Measurements from ENCODE around the gene ERC1. TPM values are rescaled to one million over a fixed set of nuclear protein-coding genes. Genes with fewer than 3 reads are reported as not detected.

Gene ERC1
- polyA plus RNA-seq, 2 of the 4 experiments (the other 2 are of a cell fraction), result 14.2 to 20.9 TPM

- TF ChIP-seq ZFP36 (IDR thresholded peaks at IDR 0.05; ENCODE audit: borderline replicate concordance, partially characterized antibody), result no peak
- no peak for TF ChIP-seq NPAS2 (CRISPR knock-in tag; IDR thresholded peaks at IDR 0.05; ENCODE audit: borderline replicate concordance)
- TF ChIP-seq HEYL (CRISPR knock-in tag; IDR thresholded peaks at IDR 0.05), result no peak
- no peak for TF ChIP-seq POLR2A (IDR thresholded peaks at IDR 0.05; ENCODE audit: low read length)
- no peak for TF ChIP-seq HOXB5 (CRISPR knock-in tag; IDR thresholded peaks at IDR 0.05)
- no peak for TF ChIP-seq CHD2 (IDR thresholded peaks at IDR 0.05; ENCODE audit: low read length, partially characterized antibody)
- no peak for TF ChIP-seq CHD4 (IDR thresholded peaks at IDR 0.05; ENCODE audit: borderline replicate concordance)
Measured at GRCh38 chr12:1527789-1528188, 536.8 kb downstream of the ERC1 start (continued).

GRCh38 chr12:1528791-1529190, 537.8 kb downstream of the ERC1 start:
- no peak for TF ChIP-seq NR3C1 (IDR thresholded peaks at IDR 0.05)
- TF ChIP-seq RARB (CRISPR knock-in tag; IDR thresholded peaks at IDR 0.05), result no peak
- no peak for TF ChIP-seq CBX2 (IDR thresholded peaks at IDR 0.05; ENCODE audit: borderline replicate concordance, low read depth)
- no peak for TF ChIP-seq CEBPB (IDR thresholded peaks at IDR 0.05)
- no peak for TF ChIP-seq HMGXB4 (CRISPR knock-in tag; IDR thresholded peaks at IDR 0.05; ENCODE audit: borderline replicate concordance)
- no peak for TF ChIP-seq FOSL2 (IDR thresholded peaks at IDR 0.05)
- no peak for TF ChIP-seq FOSL2 (CRISPR knock-in tag; IDR thresholded peaks at IDR 0.05)
- no peak for TF ChIP-seq NPAS2 (CRISPR knock-in tag; IDR thresholded peaks at IDR 0.05; ENCODE audit: borderline replicate concordance)
- no peak for TF ChIP-seq RAD21 (conservative IDR thresholded peaks at IDR 0.05 in 1 of 2, IDR thresholded peaks at IDR 0.05 in 1 of 2)
- no peak for TF ChIP-seq CTCF (IDR thresholded peaks at IDR 0.05)
- TF ChIP-seq EHF (CRISPR knock-in tag; IDR thresholded peaks at IDR 0.05), result no peak
- TF ChIP-seq HES2 (IDR thresholded peaks at IDR 0.05), result no peak
- TF ChIP-seq CHD2 (IDR thresholded peaks at IDR 0.05; ENCODE audit: low read length, partially characterized antibody), result no peak
- no peak for TF ChIP-seq TP53 (CRISPR knock-in tag; IDR thresholded peaks at IDR 0.05)
- no peak for TF ChIP-seq MAFK (IDR thresholded peaks at IDR 0.05; ENCODE audit: partially characterized antibody)
- TF ChIP-seq PHF8 (IDR thresholded peaks at IDR 0.05; ENCODE audit: borderline replicate concordance, low read depth), result no peak
- no peak for TF ChIP-seq ZC3H11A (IDR thresholded peaks at IDR 0.05)
- Histone ChIP-seq H3K9me3 (no peaks in the 10 kb centered on the region), H3K4me2 (no peak overlapping the region), H3K27ac (no peak overlapping the region), H3K4me3 (no peak overlapping the region), H3K4me1 (peaks cover 9% of the 10 kb centered on the region; the same call in 2 of the 3 replicates)
- CTCF ChIA-PET, result interaction anchor here (1.3 to 1.8 kb wide), 2 partner anchors 77 to 411 kb away, joined by 4 to 6 read pairs; no protein-coding TSS in a partner anchor
- no peak for DNase-seq (ENCODE audit: low read depth in 1 of 2, low spot score in 1 of 2)
- WGBS (ENCODE audit: missing lambda C conversion rate), result 92% methylated on average over 3 of the region's 3 CpGs
- POLR2A ChIA-PET, result no interaction called here
- ATAC-seq, result no peak
- FAIRE-seq, result no peak

- H3K4me1 ChIP-seq, result peaks cover 13% of the 10 kb centered on the region; the same call in 2 of the 3 replicates
- no peaks in the 10 kb centered on the region for H3K9me3 ChIP-seq
- POLR2A ChIA-PET, result no interaction called here
- CTCF ChIA-PET, result interaction anchor here (1.3 to 1.8 kb wide), 2 partner anchors 76 to 411 kb away, joined by 4 to 6 read pairs; no protein-coding TSS in a partner anchor
- no peak overlapping the region; the same call in 1 of the 3 replicates for H3K4me3 ChIP-seq
- FAIRE-seq, result no peak
- TF ChIP-seq MAX (IDR thresholded peaks at IDR 0.05), result no peak
- no peak for TF ChIP-seq EHF (CRISPR knock-in tag; IDR thresholded peaks at IDR 0.05)
- TF ChIP-seq MAFK (IDR thresholded peaks at IDR 0.05; ENCODE audit: partially characterized antibody), result no peak
- TF ChIP-seq CHD2 (IDR thresholded peaks at IDR 0.05; ENCODE audit: low read length, partially characterized antibody), result no peak
- TF ChIP-seq HOXB5 (CRISPR knock-in tag; IDR thresholded peaks at IDR 0.05), result no peak
- no peak for TF ChIP-seq TFCP2L1 (CRISPR knock-in tag; IDR thresholded peaks at IDR 0.05)
- no peak overlapping the region for H3K4me2 ChIP-seq
- ATAC-seq, result no peak
- WGBS (ENCODE audit: missing lambda C conversion rate), result 84% methylated on average over 11 of the region's 11 CpGs
- no peak overlapping the region for H3K27ac ChIP-seq
- no peak for DNase-seq (ENCODE audit: low read depth in 1 of 2, low spot score in 1 of 2)
Measured at GRCh38 chr12:1529228-1529861, 538.3 kb downstream of the ERC1 start.
